ENCODE data around the gene ABCA4.

Gene ABCA4

GRCh38 chr1:94025383-94026340 is 95.3 kb downstream of the ABCA4 start:
- no peak for DNase-seq

- no peak for DNase-seq
Observed at GRCh38 chr1:94024104-94024792, 96.7 kb downstream of the ABCA4 start.

GRCh38 chr1:94022471-94023189 is 98.3 kb downstream of the ABCA4 start:
- no peak for DNase-seq

- no peak for DNase-seq
Observed at GRCh38 chr1:94020764-94021579, 100.0 kb downstream of the ABCA4 start.

- DNase-seq, result no peak
Observed at GRCh38 chr1:94019327-94019726, 101.6 kb downstream of the ABCA4 start.

GRCh38 chr1:94017155-94017829 is 103.7 kb downstream of the ABCA4 start:
- no peak for DNase-seq

- DNase-seq, result no peak
Observed at GRCh38 chr1:94015489-94015817, 105.5 kb downstream of the ABCA4 start.

- DNase-seq, result no peak
Observed at GRCh38 chr1:94014635-94015488, 106.1 kb downstream of the ABCA4 start.

GRCh38 chr1:94014087-94014486 is 106.9 kb downstream of the ABCA4 start:
- DNase-seq, result no peak

- no peak for DNase-seq
Observed at GRCh38 chr1:94013367-94013878, 107.5 kb downstream of the ABCA4 start.

- DNase-seq, result no peak
Observed at GRCh38 chr1:94012708-94013366, 108.1 kb downstream of the ABCA4 start.

- DNase-seq, result no peak
Observed at GRCh38 chr1:94011709-94012595, 109.0 kb downstream of the ABCA4 start.

GRCh38 chr1:94011129-94011528 is 109.8 kb downstream of the ABCA4 start:
- no peak for DNase-seq

GRCh38 chr1:94009304-94009703 is 111.6 kb downstream of the ABCA4 start:
- DNase-seq, result no peak

- DNase-seq, result no peak
Observed at GRCh38 chr1:94006604-94007003, 114.3 kb downstream of the ABCA4 start.

- no peak for DNase-seq
Observed at GRCh38 chr1:94004924-94005323, 116.0 kb downstream of the ABCA4 start.

GRCh38 chr1:94002046-94002787 is 118.7 kb downstream of the ABCA4 start:
- DNase-seq, result no peak

GRCh38 chr1:94001397-94002045 is 119.4 kb downstream of the ABCA4 start:
- DNase-seq, result no peak

Measured in T-helper 9 cell (primary cell).